Cardiac fibroblast (primary cell): ENCODE data around the gene VIPR1.

ENCODE experiments used
- DNase-seq, 2 donors: peaks; one replicate each; pipeline versions ENCODE4 v3.0.0 to v3.0.0-alpha.2; 2010; ENCODE audit warnings: low read depth in 2 of 2
- H3K4me3 ChIP-seq, 2 donors: replicated peaks in 1 of 2; 1 replicate in 1 of 2; 2 replicates in 1 of 2; pipeline ENCODE4 v1.5.1; 2011; ENCODE audit warnings: low read depth in 2 of 2, low read length in 2 of 2, mild to moderate bottlenecking in 2 of 2, moderate library complexity in 1 of 2
- CTCF ChIP-seq: IDR thresholded peaks from one replicate; pipeline ENCODE4 v1.5.1; 2011; ENCODE audit warnings: low read depth, mild to moderate bottlenecking, low read length, inconsistent platforms

Gene VIPR1

GRCh38 chr3:42514876-42515275, 12.4 kb downstream of the VIPR1 start:
- DNase-seq, result no peak
- H3K4me3 ChIP-seq, result no peak overlapping the region
- TF ChIP-seq CTCF, result no peak

- no peak overlapping the region for H3K4me3 ChIP-seq
- no peak for TF ChIP-seq CTCF
- DNase-seq, result no peak
Measured at GRCh38 chr3:42515391-42515916, 13.0 kb downstream of the VIPR1 start.

- no peak for TF ChIP-seq CTCF
- DNase-seq, result no peak
Measured at GRCh38 chr3:42515976-42516375, 13.5 kb downstream of the VIPR1 start.

DNA sequence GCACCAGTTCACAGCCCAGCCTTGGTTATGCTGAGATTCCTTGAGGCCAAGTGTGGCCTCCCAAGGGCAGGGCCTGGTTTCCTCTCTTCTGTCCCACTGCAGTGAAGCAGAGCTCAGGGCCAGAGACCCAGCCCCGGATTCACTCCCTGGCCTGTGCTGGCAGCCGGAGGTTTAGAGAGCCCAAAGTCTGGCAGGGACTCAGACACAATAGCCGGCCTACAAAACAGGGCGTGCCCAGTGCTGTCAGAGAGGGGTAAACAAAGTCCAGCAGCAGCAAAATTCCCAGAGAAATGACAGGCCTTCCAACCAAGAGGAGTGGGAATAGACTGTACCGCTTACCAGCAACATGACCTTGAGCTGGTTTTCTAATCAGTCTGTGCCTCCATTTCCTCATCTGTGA, 14.0 kb downstream of the VIPR1 start:
- H3K4me3 ChIP-seq, result no peak overlapping the region
- no peak for TF ChIP-seq CTCF
- no peak for DNase-seq

More at GRCh38 chr3:42515976-42516375, 13.5 kb downstream of the VIPR1 start:
- H3K4me3 ChIP-seq, result no peak overlapping the region

DNA sequence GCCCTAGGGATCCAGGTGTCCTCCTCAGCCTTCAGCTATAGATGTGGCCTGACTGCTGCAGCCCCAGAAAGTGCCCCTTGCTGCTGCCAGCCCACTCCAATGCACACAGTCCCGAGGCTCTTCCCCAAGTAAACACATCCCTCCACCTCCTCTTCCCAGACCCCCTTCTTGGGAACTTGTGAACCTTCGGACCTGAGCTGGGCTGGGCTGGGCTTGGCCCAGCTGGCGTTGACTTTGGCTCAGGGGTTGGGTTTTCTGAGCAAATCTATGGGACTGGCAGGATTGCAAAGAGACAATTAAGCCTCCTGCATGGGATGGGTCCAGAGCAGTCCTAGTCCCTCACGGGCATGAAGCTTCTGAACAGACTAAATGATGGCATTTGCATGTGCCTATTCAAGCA, 14.7 kb downstream of the VIPR1 start:
- DNase-seq, result no peak
- H3K4me3 ChIP-seq, result no peak overlapping the region
- no peak for TF ChIP-seq CTCF

DNA sequence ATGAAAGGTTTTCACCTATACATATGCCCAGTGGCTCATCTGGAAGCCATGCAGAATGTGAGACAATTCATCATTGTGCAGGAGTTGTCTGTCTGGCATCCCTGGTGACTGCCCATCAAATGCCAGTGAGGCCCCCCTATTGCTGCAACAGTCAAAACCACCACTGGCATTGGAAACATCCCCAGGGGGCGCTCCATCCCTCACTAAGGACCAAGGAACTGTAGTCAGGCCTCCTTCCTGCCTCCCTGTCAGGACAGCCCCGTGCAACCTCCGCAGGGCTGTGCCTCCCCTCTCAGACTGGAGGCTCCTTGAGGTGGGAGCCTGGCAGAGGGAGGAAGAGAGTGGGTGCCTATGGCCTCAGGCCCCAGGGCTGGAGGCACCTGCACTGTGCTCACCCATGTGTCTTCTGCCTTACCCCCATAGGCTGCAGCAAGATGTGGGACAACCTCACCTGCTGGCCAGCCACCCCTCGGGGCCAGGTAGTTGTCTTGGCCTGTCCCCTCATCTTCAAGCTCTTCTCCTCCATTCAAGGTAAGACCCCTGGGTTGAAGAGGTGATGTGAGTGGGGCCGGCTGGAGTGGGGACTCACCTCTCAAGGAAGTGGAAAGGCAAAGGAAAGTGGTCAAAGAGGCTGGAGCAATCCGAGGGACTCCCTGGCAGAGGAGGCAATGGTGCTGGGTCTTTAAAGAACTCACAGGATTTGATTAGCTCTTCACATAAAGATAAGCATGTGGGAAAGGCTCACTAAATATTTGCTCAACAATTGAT, 16.5 kb downstream of the VIPR1 start:
- no peak for DNase-seq
- TF ChIP-seq CTCF, result peak; percentile 10
- no peak overlapping the region for H3K4me3 ChIP-seq
